GM18909 (cell line): ENCODE results near the gene NPC1.
"Not testable (repeated sequence)": the region's sequence is repeated elsewhere in the genome, so short reads cannot be mapped to it uniquely, and the experiment has no call there.

Experiments used
- ATAC-seq: cut with Tn5 transposase; IDR thresholded peaks from one replicate; pipeline ENCODE4 v1.9.1; 2021; ENCODE audit warnings: mild to moderate bottlenecking; ENCODE audit not compliant: unreplicated experiment, poor library complexity

NPC1 gene

DNA sequence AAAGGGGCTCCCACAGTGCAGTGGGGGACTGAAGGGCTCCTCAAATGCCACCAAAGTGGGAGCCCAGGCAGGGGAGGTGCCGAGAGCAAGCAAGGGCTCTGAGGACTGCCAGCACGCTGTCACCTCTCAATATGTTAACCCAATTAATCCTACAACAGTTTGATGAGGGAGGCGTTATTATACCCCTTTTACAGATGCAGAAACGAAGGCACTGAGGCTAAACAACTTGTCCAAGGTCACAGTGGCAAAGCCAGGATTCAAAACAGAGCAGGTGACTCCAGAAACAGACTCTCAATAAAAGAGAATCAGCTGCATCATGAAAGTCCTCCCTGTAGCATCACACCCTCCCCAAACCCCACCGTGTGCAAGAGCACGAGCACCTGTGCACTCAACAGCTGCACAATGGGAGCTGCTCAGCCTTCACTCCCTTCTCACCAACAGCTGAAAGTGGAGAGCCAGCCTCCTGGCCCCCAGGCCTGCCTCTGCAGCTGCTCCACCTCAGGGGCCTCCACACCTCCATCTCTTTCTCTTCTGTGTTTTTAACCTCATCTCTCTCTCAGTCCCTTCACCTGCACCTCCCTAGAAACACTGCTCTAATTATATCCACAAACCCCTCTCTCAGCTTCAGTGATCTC lies 8.1 kb downstream of the NPC1 start:
- ATAC-seq = no peak

DNA sequence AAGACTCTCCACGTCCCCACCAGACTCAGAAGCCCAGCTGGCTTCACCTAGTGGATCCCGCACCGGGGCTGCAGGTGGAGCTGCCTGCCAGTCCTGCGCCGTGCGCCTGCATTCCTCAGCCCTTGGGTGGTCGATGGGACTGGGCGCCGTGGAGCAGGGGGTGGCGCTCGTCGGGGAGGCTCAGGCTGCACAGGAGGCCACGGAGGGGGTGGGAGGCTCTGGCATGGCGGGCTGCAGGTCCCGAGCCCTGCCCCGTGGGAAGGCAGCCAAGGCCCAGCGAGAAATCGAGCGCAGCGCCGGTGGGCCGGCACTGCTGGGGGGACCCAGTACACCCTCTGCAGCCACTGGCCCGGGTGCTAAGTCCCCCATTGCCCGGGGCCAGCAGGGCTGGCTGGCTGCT lies 8.8 kb downstream of the NPC1 start:
- not testable (repeated sequence) for ATAC-seq

GRCh38 chr18:23575309-23575651 lies 11.0 kb downstream of the NPC1 start:
- ATAC-seq = no peak

GRCh38 chr18:23574611-23575308 lies 11.5 kb downstream of the NPC1 start:
- no peak for ATAC-seq

- ATAC-seq = no peak
These were observed 12.5 kb downstream of the NPC1 start for GRCh38 chr18:23573626-23574431.

GRCh38 chr18:23573020-23573419 lies 13.3 kb downstream of the NPC1 start:
- ATAC-seq = no peak

GRCh38 chr18:23572570-23572969 lies 13.7 kb downstream of the NPC1 start:
- ATAC-seq = no peak

GRCh38 chr18:23572012-23572411 lies 14.3 kb downstream of the NPC1 start:
- no peak for ATAC-seq

- no peak for ATAC-seq
These were observed 15.3 kb downstream of the NPC1 start for GRCh38 chr18:23570912-23571504.

- ATAC-seq = no peak
These were observed 16.8 kb downstream of the NPC1 start for GRCh38 chr18:23569299-23570063.

GRCh38 chr18:23568281-23569138 lies 17.8 kb downstream of the NPC1 start:
- ATAC-seq = no peak

DNA sequence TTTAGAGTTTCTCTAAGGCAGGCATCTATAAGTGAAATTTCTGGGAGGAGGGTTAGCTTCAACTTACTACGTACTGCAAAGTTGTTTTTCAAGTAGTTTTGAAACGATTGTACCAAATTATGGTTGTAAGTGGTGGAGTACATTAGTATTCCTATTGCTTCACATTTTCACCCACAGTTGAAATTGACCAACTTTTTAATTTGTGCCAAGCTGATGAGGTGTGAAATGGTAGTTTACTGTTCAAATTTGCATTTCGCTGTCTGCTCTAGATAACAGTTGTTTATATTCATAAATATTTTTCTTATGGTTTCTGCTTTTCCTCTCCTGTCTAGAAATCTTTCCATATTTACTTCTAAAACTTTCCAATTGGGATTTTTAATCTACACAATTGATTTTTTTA lies 18.6 kb downstream of the NPC1 start:
- no peak for ATAC-seq

DNA sequence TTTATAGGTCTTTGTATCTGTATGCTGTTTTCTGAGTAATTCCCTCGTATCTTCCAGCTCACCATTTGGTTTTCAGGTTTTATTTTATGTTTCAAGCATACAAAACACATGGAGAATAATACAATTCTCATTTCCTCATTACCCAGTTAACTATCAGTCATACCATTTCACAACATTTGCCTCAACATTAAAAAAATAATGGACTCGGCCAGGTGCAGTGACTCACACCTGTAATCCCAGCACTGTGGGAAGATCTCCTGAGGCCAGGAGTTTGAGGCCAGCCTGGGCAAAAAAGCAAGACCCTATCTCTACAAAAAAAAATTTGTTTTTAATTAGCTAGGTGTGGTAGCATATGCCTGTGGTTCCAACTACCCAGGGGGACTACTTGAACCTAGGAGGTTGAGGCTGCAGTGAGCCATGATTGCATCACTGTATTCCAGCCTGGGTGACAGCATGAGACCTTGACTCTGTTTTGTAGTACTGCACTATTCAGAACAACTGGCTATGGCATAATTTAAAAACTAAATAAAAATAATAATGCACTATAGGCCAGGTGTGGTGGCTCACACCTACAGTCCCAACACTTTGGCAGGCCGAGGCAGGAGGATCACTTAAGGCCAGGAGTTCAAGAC lies 20.3 kb downstream of the NPC1 start:
- ATAC-seq = no peak

DNA sequence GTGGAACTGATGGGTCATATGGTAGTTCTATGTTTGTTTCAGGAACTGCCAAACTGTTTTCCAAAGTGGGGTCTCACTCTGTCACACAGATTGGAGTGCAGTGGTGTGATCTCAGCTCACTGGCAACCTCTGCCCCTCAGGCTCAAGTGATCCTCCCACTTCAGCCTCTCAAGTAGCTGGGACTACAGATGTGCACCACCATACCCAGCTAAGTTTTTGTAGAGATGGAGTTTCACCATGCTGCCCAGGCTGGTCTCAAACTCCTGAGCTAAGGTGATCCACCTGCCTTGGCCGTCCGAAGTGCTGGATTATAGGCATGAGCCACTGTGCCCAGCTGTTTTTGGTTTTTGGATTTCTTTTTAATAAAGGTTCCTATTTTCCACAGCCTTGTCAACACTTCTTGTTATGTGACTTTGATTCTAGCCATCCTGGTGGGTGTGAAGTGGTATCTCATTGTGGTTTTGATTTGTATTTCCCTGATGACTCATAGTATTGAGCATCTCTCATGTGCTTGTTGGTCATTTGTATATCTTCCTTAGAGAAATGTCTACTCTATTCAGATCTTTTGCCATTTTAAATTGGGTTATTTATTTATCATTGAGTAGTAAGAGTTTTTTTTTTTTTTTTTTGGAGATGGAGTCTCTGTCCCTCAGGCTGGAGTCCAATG lies 22.8 kb downstream of the NPC1 start:
- ATAC-seq = no peak

DNA sequence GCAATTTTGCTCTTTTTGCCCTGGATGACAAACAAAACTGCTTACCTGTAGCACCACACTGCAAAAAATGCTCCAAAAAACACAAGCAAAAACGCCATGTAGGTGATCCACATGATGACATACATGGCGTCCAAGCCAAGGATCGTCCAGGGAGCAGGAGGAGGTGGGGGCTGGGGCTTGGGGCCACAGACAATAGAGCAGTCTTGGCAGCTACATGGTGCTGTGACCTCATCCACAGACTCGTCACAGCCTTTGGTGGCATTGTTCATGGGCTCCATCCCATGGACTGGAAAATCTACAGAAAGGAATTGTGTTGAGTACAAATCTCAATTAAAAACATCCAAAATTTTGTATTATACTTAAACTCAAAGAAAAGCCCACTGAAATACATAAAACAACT lies 26.1 kb downstream of the NPC1 start:
- ATAC-seq = no peak

- not testable (repeated sequence) for ATAC-seq
These were observed 28.8 kb downstream of the NPC1 start for GRCh38 chr18:23557511-23557910.

DNA sequence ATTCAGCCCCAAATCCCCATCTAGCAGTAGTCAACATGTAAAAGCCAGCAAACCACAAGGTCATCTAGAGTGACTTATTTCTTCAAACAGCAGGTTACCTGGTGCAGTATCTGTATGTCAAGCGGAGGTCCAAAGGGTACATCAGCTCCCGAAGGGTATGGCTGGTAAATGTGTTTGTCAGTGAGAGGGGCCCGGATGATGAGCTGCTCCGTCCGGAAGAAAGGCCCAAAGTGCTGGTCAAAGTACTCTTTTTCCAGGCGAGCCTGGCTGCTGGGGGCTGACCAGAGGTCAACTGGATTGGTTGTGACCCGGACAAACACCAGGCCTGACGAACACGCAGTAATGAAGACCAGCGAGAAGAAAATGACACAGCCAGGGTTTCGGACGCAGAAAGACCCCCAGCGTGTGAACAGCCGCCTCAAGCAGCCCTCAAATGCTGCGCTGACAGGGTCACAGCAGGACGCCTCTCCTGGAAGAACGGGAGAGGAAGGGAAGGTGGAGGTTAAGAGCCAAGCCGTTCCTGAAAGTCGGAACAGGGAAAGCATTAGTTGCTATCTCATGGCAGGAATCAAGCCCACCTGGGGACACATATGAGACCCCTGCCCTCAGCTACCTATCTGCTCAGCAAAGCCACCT lies 30.0 kb downstream of the NPC1 start:
- no peak for ATAC-seq

DNA sequence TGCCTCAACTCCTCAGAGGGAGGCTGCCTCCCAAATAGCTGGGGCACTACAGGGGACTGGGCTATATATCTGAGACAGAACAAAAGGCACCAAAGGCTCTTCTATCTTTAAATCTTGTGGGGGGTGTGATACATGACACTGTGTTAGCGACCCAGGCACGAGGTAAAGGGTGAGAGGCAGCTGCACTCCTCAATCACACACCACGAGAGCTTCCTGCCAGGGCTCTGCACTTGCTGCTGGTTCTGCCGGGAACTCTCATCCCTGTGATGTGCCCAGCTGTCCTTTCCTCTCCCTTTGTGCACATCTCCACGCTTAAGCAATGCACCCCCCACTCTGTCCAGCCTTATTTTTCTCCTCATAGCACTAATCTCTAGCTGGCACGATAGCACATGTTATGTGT lies 32.4 kb downstream of the NPC1 start:
- ATAC-seq = no peak
